NCI-H2227 (cell line): ENCODE data around the gene ZFP36L1.

ENCODE experiments used
- DNase-seq: peaks from one replicate; lab custom pipeline; 2025; ENCODE audit not compliant: unreplicated experiment; lab: John Stamatoyannopoulos, UW

Gene ZFP36L1

GRCh38 chr14:68816183-68816942, 23.5 kb upstream of the ZFP36L1 start:
- peak; percentile 95 for DNase-seq

- DNase-seq, result no peak
Measured at GRCh38 chr14:68815298-68816182, 22.7 kb upstream of the ZFP36L1 start.

- DNase-seq, result peak; percentile 52
Measured at GRCh38 chr14:68814539-68815297, 21.9 kb upstream of the ZFP36L1 start.

- DNase-seq, result no peak
Measured at GRCh38 chr14:68814238-68814538, 21.3 kb upstream of the ZFP36L1 start.

- no peak for DNase-seq
Measured at GRCh38 chr14:68813318-68813838, 20.5 kb upstream of the ZFP36L1 start.

GRCh38 chr14:68811171-68811570, 18.3 kb upstream of the ZFP36L1 start:
- DNase-seq, result no peak

- DNase-seq, result no peak
Measured at GRCh38 chr14:68810173-68811153, 17.6 kb upstream of the ZFP36L1 start.

GRCh38 chr14:68809524-68809923, 16.7 kb upstream of the ZFP36L1 start:
- DNase-seq, result no peak

GRCh38 chr14:68808696-68809480, 16.0 kb upstream of the ZFP36L1 start:
- DNase-seq, result no peak

GRCh38 chr14:68807987-68808386, 15.1 kb upstream of the ZFP36L1 start:
- DNase-seq, result no peak

- no peak for DNase-seq
Measured at GRCh38 chr14:68807148-68807600, 14.3 kb upstream of the ZFP36L1 start.

GRCh38 chr14:68806526-68807147, 13.8 kb upstream of the ZFP36L1 start:
- no peak for DNase-seq

- no peak for DNase-seq
Measured at GRCh38 chr14:68805414-68805813, 12.5 kb upstream of the ZFP36L1 start.

- DNase-seq, result no peak
Measured at GRCh38 chr14:68801631-68802030, 8.8 kb upstream of the ZFP36L1 start.

GRCh38 chr14:68800953-68801352, 8.1 kb upstream of the ZFP36L1 start:
- no peak for DNase-seq

GRCh38 chr14:68800390-68800789, 7.5 kb upstream of the ZFP36L1 start:
- no peak for DNase-seq

- DNase-seq, result no peak
Measured at GRCh38 chr14:68798621-68799020, 5.8 kb upstream of the ZFP36L1 start.

GRCh38 chr14:68797121-68797670, 4.3 kb upstream of the ZFP36L1 start:
- DNase-seq, result no peak
